ENCODE results near the gene NLGN2.

NLGN2 gene

DNA sequence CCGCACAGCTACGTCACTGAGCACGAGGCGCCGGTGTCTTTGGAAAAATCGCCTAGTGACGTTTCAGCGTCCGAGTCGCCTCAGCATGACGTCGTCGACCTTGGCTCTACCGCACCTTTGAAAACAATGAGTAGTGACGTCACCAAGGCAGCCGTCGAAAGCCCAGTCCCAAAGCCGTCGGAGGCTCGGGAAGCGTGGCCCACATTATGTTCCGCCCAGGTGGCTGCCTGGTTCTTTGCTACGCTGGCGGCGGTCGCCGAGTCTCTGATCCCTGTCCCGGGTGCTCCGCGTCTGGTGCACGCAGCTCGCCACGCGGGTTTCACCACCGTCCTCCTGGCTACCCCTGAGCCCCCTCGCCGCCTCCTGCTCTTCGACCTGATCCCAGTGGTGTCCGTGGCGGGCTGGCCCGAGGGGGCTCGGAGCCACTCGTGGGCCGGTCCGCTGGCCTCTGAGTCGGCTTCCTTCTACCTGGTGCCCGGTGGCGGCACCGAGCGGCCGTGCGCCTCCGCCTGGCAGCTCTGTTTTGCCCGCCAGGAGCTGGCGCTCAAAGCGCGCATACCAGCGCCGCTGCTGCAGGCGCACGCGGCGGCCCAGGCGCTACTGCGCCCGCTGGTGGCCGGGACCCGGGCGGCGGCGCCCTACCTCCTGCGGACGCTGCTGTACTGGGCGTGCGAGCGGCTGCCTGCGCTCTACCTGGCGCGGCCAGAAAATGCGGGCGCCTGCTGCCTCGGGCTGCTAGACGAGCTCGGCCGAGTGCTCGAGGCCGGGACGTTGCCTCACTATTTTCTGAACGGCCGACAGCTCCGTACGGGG lies 29.1 kb downstream of the NLGN2 start:
- DNase-seq: peak in 48 of 58 donors; percentile 25 to 76 (median 55)

DNA sequence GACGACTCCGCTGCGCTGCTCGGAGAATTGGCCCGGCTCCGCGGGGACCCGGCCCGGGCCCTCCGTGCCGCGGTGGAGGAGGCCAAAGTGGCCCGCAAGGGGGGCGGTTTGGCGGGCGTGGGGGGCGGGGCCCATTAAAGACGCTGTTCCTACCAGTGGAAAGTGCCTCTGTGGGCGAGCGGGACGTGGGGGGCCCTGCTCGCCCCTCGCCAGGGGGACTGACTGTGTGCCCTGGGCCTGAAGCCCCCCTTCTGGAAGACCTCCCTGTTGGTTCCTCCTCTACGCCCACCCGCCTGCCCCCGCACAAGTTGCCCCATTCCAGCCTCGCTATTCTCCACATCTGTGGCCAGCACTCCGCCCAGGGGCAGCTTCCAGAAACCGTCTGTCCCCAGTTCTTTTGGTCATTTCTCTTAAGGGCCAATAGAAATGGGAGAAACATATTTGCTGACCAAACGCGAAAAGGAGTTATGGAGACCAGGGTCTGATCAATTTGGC lies 29.8 kb downstream of the NLGN2 start:
- DNase-seq: no peak

DNA sequence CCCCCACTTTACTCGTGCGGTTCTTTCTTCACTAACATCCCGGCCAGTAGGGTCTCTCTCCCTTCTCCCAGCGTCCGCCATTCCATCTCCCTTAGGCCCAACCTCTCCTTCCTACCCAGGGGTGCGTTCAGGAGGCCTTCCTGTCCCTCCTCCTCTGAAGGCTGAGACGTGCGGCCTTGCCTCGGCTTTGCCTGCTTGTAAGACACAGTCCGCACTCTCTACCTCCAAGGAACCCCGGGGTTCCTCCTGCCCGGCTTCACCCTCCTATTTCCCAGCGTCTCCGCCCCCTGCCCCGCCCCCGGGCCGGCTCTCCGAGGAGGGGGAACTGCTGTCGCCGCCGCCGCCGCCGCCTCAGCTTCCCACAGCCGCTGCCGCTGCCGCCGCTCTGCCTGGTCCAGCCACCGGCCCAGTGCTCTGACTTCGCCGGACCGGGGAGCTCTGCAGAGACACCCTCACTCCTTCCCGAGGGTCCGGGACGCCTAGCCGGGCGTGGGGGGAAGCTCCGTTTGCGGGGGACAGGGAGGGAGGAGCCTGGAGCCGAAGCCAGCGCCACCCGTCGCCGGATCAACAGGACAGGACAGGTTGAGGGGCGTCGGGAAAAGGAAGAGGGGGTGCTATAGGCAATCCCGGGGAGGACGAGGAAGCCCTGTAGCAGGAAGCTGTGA lies 30.4 kb downstream of the NLGN2 start:
- DNase-seq: peak in 45 of 58 donors; percentile 18 to 68 (median 43)

DNA sequence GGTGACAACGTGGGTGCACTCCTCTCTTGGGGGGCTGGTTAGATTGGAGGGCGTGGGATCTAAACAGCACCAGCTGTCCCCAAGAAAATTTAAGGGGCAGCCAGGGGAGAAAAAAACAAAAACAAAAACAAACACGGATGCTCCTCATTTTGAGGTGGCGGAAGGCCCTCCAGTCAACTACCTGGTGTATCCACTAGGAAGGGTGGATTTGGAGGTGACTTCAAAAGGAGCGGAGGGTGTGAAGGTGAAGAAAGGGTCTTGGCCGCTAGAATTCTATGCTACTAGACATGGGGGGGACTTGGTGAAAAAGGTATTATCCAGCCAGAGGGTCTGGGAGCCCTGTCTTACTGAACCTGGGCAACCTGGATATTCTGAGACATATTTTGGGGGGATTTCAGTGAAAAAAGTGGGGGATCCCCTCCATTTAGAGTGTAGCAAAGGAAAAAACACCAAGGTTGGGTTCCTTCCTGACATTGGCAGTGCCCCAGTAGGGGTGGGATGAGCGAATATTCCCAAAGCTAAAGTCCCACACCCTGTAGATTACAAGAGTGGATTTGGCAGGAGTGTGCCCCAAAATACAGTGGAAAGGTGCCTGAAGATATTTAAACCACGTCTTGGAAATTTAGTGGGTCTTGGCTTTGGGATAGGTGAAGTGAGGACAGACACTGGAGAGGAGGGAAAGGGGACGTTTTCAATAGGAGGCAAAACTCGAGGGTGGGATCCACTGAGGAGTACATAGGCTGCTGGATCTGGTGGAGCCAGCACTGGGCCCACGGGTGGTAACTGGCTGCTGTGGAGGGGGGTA lies 31.2 kb downstream of the NLGN2 start:
- no peak for DNase-seq

DNA sequence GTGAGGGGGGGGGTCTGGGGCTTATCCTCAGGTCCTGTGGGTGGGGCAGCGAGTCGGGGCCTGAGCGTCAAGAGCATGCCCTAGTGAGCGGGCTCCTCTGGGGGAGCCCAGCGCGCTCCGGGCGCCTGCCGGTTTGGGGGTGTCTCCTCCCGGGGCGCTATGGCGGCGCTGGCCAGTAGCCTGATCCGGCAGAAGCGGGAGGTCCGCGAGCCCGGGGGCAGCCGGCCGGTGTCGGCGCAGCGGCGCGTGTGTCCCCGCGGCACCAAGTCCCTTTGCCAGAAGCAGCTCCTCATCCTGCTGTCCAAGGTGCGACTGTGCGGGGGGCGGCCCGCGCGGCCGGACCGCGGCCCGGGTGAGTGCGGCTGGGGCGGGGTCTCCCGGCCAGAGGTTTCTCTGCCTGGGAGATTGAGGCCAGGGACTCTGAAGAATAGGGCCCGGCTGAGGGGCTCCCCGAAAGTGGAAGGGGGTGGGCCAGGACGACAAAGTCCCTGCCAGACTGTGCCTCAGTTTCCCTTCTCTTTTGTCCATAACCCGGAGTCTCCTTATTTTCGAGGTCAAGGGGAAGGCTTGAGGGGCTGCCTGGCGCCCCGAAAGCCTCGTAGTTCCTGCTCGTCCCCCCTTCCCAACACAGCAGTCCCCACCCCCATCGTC lies 31.9 kb downstream of the NLGN2 start, which contains the start of gene FGF11:
FGF11 (plus strand) TSS at position 51 of the 651 bp plus-strand sequence; CDS start at position 160, 109 bp downstream.
- DNase-seq: no peak

DNA sequence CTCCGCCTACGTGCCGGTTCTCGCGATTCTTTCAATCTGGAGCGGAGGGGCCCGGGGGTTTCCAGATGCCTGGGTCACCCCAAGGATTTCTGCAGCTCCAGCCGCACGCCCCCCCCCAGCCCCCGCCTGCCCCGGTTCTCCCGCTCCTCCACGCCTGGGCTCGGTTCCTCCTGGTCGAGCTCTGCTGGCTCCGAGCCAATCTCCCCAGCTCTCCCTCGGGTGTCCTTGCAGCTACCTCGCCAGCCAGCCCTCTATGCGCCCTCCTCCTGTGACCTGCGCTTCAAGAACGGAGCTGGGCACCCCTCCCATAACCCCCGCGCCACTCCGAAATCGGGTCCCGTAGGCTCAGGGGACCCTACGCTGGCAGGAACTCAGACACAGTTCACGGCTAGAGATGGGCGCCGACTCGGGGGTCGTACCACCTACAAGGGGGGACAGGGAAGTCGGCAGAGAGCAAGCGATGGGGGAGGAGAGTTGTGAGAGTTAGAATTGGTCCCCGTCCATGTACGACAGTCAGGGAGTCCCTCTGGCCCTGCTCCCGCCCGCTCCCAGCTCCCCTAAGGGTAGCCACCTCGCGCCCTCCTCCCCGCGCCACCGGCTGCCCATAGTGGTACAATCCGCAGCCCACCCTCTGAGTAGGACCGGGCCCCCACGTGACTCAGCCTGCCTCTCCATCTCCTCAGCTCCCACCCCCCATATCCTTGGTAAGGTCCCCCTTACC lies 32.6 kb downstream of the NLGN2 start:
- peak in 14 of 58 donors; percentile 7 to 55 (median 24) for DNase-seq

DNA sequence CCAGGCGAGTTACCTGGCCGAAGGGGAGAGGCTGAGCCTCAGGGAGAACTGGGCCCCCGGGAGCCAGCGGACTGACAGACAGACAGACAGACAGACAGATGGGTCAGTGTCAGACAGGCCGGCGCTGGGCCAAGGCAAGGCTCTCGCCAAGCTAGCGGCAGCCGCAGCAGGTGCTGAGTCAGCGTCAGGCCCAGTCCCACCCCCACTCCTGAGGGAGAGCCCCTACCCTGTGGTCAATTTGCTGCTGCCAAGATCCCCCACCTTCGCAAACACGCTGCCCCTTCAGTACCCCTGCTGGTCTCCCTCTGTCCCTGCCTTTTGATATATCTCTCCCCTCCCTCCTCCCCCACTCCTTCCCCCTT lies 33.2 kb downstream of the NLGN2 start:
- peak in 18 of 58 donors; percentile 5 to 54 (median 24) for DNase-seq

DNA sequence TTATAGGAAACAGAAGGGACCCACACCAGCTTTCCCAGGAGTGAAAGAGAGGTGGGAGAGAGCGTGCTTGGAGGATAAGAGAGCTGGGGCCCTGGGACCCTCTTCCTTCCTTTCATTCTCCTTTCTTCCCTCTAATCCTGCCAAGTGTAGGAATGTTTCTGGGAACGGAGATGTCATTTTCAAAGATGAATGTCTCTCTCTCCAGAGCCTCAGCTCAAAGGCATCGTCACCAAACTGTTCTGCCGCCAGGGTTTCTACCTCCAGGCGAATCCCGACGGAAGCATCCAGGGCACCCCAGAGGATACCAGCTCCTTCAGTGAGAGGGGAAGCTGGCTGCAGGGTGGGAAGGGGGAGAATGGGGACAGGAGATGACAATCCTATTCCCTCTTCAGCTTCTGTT lies 33.6 kb downstream of the NLGN2 start:
- DNase-seq: no peak

DNA sequence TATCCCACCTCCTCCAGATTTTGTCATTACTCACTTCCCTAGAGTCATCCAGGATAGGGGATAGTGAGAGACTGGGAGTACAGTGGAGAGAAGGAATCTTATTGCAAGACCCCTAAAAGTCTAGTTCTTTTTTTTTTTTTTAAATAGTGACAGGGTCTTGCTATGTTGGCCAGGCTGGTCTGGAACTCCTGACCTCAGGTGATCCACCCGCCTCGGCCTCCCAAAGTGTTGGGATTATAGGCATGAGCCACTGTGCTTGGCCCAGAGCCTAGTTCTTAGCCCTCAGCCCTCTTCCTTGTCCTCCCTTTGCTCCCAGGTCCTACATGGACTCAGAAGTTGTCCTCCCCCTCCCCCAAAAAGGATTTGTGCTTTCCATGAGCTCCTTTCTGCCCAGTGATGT lies 34.5 kb downstream of the NLGN2 start:
- DNase-seq: no peak

DNA sequence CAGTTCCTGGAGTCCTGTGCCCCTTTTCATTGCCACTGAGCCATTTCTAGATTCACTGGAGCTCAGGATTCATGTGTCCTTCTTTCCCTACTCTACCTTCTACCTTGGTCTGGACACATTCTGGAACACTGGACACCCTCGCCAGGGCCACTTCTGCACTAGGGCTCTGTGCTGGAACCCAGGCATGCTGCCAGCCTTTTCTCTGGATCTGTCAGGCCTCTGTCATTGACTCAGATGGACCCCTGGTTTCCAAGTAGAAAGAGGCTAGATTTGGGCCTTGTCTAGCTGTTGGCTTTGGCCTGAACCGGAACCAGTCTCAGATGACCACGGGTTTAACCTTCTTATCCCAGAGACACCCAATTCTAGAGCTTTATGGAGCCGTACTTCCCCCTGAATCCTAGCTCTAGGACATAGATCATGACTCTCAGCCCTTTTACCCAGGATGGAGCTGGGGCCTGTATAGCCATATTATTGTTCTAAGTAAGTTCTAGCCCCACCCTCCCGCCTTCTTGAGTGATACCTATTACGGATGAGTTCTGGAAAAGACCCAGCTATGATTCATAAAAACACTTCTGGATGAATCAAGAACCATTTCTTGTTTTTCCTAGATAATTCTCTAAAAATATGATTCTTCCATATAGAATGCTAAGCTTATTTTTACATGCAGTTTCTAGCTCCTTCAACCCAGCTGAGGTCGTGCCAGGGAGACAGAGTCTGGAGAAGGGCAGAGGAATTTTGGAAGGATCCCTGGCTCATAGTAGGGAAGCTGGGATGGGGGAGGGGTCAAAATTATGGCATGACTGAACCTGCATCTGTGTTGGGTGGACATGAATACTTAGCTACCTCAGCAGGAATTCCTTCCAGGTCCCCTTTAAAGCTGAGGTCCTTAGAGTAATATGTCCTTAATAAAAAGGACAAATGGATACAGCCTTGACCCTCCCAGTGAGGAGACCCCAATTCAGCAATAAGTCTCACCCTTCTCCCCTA lies 36.1 kb downstream of the NLGN2 start:
- DNase-seq: no peak

DNA sequence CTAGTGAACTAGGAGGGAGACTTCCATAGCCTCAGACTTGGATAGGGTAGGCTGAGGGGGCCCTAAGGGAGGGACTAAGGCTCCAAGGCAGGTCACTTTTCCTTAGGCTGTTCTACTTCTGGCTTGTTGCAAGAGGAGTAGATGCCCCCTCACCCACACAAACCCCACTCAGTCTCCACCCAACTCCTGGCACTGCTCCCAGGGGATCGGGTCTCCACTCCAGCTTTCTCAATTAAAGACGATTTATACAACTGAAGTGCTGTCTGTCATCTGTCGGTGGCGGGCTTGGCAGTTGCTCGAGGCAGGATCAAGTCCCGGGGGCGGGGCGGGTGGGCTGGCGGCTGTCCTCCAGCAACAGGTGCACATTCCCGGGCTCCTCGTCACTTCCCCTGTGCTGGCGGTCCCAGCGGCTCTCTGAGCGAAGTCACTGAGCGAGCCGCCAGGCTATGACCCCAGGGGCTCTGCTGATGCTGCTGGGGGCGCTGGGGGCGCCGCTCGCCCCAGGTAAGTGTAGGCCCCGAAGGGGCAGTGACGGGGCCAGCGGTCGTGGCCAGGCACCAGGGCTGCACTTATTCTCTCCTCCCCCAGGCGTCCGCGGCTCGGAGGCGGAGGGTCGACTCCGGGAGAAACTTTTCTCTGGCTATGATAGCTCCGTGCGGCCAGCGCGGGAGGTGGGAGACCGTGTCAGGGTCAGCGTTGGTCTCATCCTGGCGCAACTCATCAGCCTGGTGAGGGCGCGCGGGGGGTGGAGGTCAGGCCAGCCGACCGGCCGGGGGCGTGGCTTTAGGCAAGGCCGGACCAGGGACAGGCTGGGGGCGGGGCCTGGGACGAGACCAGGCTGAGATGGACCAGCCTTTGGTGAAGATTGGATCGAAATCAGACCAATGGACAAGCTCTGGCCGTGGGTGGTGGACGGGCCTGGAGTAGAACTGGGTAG lies 37.3 kb downstream of the NLGN2 start, which contains the start of gene CHRNB1:
CHRNB1 (plus strand) TSS at position 380 of the 937 bp plus-strand sequence; CDS start at position 447, 67 bp downstream.
- peak in 49 of 58 donors; percentile 11 to 84 (median 56) for DNase-seq

DNA sequence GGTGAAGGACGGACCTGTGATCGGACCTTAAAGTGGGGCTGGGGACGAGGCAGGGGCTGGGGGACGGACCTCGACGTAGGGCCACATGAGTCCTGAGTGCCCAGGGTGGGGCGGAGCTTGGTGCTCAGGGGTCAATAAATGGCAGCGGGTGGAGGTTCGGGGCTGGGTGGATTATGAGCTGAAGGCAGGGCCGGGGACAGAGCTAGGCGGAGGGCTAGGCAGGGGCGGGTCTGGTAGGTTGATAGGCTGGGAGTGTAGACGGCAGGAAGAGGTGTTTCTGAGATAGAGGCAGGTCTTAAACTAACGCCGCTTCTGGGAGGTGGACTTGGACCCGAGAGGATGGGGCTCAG lies 37.9 kb downstream of the NLGN2 start:
- no peak for DNase-seq

DNA sequence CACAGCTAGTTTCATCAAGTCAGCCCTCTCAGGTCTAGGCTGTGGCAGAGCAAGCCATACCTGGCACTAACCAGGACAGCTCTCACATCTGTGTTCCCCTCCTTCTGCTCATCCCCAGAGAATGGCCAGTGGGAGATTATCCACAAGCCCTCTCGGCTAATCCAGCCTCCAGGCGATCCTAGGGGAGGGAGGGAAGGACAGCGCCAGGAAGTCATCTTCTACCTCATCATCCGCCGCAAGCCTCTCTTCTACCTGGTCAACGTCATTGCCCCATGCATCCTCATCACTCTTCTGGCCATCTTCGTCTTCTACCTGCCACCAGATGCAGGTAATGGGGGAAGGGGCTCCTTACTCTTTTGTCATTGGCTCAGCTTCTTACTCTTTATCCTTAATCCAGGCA lies 40.8 kb downstream of the NLGN2 start:
- no peak for DNase-seq

DNA sequence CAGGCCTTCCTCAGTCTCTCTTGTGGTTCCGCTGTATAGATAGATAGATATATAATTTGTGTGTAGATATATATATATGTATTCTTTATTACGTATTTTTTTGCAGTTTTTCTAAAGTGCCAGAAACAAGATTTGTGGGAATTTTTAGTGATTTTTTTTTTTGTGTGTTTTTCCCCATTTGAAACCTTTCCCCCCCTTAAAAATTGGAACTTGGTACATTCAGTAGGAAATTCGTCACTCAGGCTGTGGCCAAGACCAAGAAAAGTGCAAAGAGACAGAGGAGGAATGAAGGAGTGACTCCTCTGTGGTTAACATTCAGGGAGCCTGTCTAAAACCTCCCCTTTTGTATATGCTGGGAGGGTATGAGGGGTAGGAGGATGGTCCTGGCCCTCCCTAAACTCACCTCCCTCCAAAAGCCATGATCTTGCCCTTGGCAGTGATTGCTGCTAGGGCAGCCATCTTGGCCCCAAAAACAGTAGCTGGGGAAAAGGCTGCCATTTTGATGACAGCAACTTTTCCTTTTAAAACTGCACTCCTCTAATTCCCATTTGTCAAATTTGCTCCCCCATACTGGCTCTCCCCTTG lies 52.4 kb downstream of the NLGN2 start:
- DNase-seq: no peak

DNA sequence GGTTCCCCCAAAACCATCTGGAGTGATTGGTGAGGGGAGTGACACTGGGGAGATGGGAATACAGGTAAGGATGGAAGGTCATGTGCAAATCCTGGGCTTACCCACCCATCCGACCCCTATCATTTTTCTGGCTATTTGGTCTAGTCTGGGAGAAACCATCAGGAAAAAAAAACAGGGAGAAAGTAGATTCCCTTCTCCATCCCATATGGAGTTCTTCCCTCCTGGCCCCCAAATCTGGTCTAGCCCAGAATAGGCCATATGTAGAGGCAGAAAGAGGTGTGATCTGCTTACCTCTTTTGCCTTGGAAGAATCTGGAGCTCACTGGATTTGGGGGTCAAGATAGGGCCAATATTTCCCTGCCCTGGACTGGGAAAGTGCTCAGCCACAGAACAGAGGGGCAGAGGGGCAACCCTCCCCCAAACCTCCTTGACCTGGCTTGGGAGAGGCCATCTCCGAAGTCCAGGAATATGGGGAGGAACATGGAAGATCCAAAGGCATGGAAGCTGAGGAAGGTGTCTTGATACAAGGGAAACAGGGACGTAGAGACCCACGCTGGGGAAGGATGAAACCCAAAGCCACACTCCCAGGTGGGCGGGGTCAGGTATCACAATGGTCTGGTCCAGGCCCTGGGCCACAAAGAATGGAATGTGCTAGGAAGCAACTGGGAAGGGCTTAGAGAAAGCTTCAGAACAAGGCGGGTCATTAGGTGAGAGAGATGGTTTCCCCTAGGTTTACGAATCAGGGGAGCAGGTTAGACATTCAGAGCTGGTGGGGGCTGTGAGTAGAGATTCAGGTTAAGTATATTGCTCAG lies 53.4 kb downstream of the NLGN2 start:
- no peak for DNase-seq

Measured in anterior cingulate cortex (tissue), 58 donors.